ENCODE results near the gene DNAAF8. TPM values are rescaled to one million over a fixed set of nuclear protein-coding genes. Genes with fewer than 3 reads are reported as not detected.
A peak's percentile ranks its signal among the peaks of the same experiment; 100 is the strongest.

Gene DNAAF8
- total RNA-seq, 2 experiments from 2014 or later: 0.10 to 0.62 TPM

DNA sequence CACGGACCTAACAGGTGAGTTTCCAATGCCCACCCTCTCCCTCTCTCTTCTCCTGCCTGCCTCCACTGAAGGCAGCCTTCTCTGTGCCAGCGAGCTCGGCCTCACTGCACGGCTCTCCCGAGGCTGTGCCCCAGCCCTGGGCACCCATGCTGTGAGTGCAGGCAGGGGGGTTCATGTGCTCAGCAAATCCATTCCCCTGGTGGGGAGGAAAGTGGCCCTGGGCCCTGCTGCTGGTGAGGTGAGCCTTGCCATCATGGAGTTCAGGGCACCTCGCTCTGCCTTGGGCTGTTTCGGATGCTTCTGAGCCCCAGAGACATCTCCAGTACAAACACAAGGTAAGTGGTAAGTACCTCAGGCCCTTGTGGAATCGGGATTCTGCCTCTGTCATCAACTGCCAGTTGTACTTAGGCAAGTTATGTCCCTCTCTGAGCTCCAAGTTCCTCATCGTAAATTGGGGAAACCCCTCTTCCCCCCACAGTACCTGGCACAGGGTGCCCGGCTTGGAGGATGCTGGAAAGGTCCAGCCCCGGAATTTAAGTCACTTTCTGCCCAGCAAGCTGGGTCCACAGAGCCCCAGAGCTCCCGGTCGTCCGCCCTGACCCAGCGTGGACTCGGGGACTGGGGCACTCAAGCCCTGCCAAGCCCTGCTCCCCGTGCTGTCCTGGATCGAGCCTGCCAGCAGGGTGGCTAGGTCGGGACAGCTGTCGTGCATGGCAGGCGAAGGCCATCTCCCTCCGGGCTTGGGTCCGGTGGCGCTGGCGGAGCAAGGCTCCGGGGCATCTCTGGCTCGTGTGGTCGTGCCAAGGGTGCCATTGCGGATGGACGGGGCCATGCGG lies 41.7 kb upstream of the DNAAF8 start:
- no peaks in the 10 kb centered on the region for H3K27me3 Mint-ChIP-seq
- peak overlapping the region; percentile 77 for H3K4me3 Mint-ChIP-seq
- H3K27ac Mint-ChIP-seq: peak overlapping the region; percentile 78
- peaks cover 17% of the 10 kb centered on the region for H3K4me1 Mint-ChIP-seq
- no peaks in the 10 kb centered on the region for H3K9me3 Mint-ChIP-seq
- no peaks in the 10 kb centered on the region for H3K36me3 Mint-ChIP-seq
- DNase-seq: no peak

DNA sequence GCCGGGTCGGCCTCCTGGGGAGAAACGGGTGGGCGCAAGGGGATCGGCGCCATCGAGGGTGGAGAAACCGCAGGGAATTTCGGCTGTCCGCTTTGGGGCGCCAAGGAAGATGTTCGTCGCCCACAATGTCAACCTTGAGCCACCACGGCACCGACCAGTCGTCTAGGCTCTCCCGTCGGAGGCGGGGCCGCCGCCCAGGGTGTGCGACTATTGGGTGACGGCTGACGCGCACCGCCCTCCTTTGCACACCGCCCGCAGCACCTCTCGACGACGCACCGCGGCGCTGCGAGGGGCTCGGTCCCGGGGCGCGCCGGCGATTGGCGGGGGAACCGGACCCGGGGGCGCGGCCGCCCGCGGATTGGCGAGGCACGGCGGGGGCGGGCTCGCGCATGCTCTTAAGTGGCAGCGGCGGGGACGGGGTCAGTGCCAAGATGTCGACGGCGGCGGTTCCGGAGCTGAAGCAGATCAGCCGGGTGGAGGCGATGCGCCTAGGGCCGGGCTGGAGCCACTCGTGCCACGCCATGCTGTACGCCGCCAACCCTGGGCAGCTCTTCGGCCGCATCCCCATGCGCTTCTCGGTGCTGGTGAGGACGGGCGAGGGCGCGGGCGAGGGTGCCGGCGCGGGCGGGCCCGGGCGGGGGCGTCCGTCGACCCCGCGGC lies 40.9 kb upstream of the DNAAF8 start, which contains the start of gene NUDT16L1:
Gene NUDT16L1, plus strand, starts transcription at position 267 of the 660 bp plus-strand sequence. Its CDS starts 165 bp downstream, at position 432.
- peak; percentile 100 for DNase-seq
- no peaks in the 10 kb centered on the region for H3K36me3 Mint-ChIP-seq
- peaks cover 17% of the 10 kb centered on the region for H3K4me1 Mint-ChIP-seq
- no peaks in the 10 kb centered on the region for H3K27me3 Mint-ChIP-seq
- H3K9me3 Mint-ChIP-seq: no peaks in the 10 kb centered on the region
- H3K4me3 Mint-ChIP-seq: peak within 1 kb of the TSS; percentile 82
- H3K27ac Mint-ChIP-seq: peak within 1 kb of the TSS; percentile 78

DNA sequence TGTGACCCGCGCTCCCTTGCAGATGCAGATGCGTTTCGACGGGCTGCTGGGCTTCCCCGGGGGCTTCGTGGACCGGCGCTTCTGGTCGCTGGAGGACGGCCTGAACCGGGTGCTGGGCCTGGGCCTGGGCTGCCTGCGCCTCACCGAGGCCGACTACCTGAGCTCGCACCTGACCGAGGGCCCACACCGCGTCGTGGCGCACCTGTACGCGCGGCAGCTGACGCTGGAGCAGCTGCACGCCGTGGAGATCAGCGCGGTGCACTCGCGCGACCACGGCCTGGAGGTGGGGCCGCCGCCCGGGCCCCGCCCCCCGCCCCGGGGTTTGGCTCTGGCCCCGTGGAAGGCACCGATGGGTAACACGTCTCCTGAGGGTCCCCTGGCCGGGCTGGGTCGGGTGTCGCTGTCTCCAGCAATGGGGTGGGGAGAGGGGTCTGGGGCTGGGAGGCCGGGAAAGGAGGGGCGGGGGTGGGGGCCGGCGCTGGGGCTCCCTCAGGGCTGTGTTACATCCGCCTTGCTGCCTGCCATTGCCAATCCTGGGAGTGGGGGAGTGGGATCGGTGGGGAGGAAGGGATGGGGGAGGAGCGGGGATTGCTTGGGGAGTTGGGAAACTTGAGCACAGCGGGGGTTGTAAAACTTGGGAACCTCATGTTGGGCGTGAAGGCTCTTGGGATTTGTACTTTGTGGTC lies 40.2 kb upstream of the DNAAF8 start:
- Mint-ChIP-seq H3K27me3 (no peaks in the 10 kb centered on the region), H3K4me1 (peaks cover 17% of the 10 kb centered on the region), H3K27ac (peak overlapping the region; percentile 68), H3K9me3 (no peaks in the 10 kb centered on the region), H3K4me3 (peak overlapping the region; percentile 75), H3K36me3 (no peaks in the 10 kb centered on the region)
- DNase-seq: peak; percentile 41

DNA sequence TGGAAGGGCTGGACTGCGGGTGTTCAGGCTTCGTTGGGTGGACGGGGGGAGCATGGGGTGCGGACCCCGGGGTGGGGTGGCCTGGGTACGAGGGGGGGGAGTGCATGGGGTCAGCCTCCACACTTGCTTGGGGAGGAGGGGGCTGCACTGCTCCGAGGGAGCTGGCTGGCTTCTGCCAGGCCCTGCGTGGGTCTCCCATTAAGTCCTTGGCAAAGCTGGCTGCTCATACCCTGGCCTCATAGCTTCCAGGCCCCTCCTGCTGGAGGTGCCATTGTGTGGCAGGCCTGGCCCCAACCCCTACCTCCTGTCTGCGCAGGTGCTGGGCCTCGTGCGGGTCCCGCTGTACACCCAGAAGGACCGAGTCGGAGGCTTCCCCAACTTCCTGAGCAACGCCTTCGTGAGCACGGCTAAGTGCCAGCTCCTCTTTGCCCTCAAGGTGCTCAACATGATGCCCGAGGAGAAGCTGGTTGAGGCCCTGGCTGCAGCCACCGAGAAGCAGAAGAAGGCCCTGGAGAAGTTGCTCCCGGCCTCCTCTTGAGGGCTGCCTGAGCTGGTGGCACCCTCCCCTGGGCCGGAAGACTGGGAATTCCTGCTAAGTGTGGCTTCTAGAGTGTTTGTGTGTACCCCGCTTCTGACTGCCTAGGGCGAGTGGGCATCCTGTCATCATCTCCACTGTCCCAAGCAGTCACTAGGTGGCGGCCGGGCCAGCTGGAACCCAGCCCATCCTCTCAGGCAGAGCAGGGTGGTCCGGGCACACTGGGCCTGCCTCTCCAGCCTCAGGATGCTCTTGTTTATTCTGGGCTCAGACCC lies 39.5 kb upstream of the DNAAF8 start:
- DNase-seq: no peak
- Mint-ChIP-seq H3K4me1 (peaks cover 22% of the 10 kb centered on the region), H3K9me3 (no peaks in the 10 kb centered on the region), H3K27me3 (no peaks in the 10 kb centered on the region), H3K27ac (peak overlapping the region; percentile 68), H3K4me3 (peak overlapping the region; percentile 75), H3K36me3 (peaks cover 6% of the 10 kb centered on the region)

DNA sequence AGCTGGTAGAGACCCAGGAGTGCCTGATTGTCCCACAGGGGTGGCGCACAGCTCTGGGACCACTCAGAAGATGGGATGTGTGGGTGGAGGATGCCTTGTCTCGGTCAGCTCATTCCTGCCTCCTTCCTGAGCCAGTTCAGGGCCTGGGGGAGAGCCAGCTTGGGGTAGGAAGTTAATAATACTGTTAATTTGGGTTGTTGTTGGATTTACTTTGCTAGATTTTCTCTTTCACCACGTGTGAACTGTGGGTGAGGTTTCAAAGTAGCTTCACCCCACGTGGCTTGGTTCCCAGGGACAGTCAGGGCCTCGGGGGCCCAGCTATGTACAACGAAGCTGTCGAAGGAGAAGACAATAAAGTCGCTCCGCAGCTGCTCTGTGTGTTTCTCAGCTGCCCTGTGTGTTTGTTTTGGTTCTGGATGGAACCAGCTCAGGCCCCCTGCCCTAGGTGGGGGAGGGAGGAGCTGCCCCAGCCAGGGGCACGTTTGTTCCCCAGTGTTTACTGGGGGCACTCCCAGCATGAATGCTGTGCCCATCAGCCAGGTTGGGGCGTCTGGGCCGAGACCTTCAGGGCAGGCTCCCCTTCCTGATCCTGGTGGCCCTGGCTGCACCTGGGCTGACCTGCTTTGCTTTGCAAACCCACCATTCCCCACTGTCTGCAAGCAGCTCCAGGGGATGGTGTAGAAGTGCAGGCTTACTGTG lies 38.7 kb upstream of the DNAAF8 start:
- peaks cover 7% of the 10 kb centered on the region for H3K36me3 Mint-ChIP-seq
- peak overlapping the region; percentile 48 for H3K27ac Mint-ChIP-seq
- peak overlapping the region; percentile 75 for H3K4me3 Mint-ChIP-seq
- peaks cover 28% of the 10 kb centered on the region for H3K4me1 Mint-ChIP-seq
- DNase-seq: no peak
- H3K27me3 Mint-ChIP-seq: no peaks in the 10 kb centered on the region
- no peaks in the 10 kb centered on the region for H3K9me3 Mint-ChIP-seq

DNA sequence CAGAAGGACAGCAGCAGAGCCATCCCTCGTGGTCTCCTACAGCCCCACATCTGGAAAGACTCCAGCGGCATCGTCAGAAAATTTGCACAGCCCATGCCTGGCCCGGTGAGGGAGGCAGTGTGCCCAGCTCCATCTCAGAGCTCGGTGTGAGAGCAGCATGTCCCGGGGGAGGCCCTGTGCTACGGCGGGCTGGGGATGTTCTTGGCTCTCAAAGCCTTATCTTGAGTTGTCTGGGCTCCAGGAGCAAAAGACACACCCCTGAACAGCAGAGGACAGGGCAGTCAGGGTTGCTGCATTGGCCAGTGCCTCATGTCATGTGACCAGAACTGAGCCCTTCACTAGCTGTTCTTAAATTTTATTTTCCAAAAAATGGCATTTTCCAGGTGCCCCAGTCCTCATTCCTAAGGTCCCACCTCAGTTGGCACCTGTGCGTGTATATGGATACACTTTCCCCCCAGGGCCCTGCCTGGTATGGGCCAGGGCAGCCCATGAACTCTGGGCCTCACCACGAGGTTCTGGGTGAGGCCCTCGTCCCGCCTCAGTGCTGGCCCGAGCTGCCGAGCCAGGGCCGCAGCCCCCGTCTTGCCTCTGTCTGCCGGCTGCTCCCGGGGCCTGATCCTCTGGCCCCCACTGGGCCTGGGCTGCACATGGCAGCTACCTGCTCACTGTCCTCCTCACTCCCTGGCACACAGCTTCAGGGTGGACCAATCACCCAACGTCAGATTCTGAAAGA lies 38.0 kb upstream of the DNAAF8 start:
- DNase-seq: no peak
- peaks cover 30% of the 10 kb centered on the region for H3K4me1 Mint-ChIP-seq
- no peaks in the 10 kb centered on the region for H3K9me3 Mint-ChIP-seq
- no peaks in the 10 kb centered on the region for H3K27me3 Mint-ChIP-seq
- H3K4me3 Mint-ChIP-seq: no peak overlapping the region
- peaks cover 7% of the 10 kb centered on the region for H3K36me3 Mint-ChIP-seq
- H3K27ac Mint-ChIP-seq: no peak overlapping the region

DNA sequence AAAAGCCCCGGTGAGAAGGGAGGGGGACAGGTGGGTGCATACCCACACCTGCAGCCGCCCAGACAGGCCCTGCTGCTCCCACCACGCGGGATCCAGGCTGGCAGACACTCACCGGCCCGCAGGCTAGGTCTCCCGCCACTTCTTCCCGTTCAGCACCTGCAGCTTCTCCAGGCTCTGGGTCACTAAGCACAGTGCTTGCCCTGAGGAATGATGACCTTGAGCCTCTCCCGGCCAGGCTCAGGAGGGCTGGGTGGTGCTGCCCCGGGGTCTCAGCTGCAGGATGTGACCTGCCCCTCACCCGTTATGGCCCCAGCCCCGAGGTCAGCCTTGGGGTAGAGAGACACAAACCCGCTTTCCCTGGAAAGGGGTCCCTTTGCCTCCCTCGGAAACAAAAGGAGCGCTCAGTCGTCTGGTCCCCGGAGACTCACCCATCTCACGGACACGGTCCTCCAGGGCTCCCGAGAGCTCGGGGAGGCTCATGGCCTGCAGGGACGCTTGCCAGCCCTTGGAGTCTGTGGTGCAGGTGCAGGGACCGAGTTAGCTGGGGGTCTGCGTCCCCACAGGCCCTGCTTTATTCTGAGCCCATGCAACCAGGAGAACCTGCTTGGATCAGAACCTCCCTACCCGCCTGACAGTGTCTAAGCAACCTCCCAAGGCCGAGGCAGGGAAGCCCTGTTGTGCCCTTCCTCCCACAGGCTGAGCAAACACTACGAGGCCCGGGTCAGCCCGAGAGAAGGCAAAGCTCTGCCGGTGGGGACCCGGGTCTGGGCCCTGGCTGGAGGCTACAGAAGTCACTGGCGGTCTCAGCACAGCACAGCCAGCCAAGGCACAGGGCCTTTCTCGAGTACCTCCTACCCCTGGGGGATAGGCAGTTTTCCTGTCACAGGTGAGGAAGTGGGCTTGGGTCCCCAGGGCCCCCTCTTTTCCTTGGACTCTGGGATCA lies 37.2 kb upstream of the DNAAF8 start:
- Mint-ChIP-seq H3K4me1 (peaks cover 30% of the 10 kb centered on the region), H3K27me3 (no peaks in the 10 kb centered on the region), H3K9me3 (no peaks in the 10 kb centered on the region), H3K4me3 (no peak overlapping the region), H3K36me3 (peaks cover 7% of the 10 kb centered on the region), H3K27ac (no peak overlapping the region)
- DNase-seq: no peak

DNA sequence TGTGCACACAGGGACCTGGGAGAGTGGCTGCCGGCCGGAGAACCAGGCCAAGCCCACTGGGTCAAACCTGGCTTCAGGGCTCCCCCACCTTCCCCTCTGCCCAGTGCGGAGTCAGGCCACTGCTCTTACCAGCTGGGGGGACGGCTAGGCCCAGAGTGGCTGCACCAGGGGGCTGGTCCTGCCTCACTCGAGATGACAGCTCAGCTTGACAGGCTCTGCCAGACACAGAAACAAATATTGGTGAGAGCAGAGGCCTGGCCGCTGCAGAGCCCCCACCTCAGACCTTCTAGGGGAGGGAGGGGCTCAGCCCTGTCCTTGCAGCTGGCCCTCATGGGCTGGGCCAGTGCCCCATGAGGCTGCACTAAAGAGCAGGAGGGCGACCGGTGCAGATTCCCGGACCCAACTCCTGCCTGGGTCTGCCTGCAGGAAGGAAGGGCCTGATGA lies 36.5 kb upstream of the DNAAF8 start:
- Mint-ChIP-seq H3K27ac (no peak overlapping the region), H3K4me1 (peaks cover 25% of the 10 kb centered on the region), H3K4me3 (no peak overlapping the region), H3K36me3 (peaks cover 7% of the 10 kb centered on the region), H3K9me3 (no peaks in the 10 kb centered on the region), H3K27me3 (no peaks in the 10 kb centered on the region)
- no peak for DNase-seq

DNA sequence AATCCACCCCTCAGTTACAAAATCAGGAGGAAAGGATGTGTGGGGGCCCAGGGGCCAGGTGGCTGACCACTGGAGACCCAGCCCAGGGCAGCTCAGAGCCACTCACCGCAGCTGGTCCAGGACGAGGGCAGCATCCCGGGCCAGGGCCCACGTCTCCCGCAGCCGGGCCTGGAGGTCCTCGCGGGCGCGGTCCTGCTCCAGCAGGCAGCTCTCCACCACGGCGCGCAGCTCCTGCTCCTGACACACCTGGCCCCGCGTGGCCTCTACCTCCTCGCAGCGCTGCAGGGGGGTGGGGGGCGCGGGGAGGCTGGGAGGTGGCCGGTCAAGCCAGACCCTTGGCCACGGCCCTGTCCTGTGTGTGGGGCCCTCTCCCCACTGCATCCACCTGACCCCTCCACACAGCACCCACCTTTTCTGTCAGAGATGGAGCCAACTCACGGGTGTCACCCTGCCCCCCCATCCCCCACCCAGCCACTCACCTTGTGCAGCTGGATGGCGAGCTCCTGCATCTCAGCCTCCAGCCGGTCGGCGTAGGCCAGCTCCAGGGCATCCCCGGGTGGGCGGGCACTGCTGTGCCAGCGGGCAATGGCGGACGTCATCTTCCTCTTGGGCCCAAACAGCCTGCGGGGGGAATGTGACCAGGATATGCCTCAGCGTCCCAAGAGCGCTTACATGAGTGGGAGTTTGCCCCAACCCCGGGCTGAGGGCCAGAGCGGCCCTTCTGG lies 35.9 kb upstream of the DNAAF8 start:
- H3K4me1 Mint-ChIP-seq: peaks cover 25% of the 10 kb centered on the region
- H3K9me3 Mint-ChIP-seq: no peaks in the 10 kb centered on the region
- no peak overlapping the region for H3K27ac Mint-ChIP-seq
- H3K27me3 Mint-ChIP-seq: no peaks in the 10 kb centered on the region
- peaks cover 7% of the 10 kb centered on the region for H3K36me3 Mint-ChIP-seq
- no peak for DNase-seq
- no peak overlapping the region for H3K4me3 Mint-ChIP-seq

DNA sequence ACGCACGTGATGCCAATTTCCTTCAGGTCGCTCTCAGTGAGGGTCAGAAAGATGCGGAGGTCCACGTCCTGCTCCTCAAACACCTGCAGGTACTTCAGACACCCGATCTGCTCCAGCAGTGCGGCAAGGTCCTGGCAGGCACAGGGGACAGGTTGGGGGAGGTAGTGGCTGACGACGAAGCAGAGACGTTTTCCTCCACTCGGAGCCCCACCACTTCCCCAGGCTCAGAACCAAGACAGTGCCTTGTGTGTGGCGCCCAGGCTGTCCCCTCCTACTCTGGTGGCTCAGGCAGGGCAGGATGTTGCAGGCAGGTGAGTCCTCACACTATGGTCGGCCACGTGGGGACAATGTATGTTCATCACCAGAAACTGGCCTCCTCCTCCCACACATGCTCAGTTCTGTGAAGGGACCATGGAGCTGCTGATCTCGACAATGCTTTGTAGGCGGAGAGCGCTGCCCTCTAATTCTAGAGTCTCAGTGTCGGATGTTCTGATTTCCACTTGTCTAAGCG lies 35.2 kb upstream of the DNAAF8 start:
- peaks cover 25% of the 10 kb centered on the region for H3K4me1 Mint-ChIP-seq
- no peak for DNase-seq
- no peak overlapping the region for H3K27ac Mint-ChIP-seq
- H3K27me3 Mint-ChIP-seq: no peaks in the 10 kb centered on the region
- no peak overlapping the region for H3K4me3 Mint-ChIP-seq
- no peaks in the 10 kb centered on the region for H3K9me3 Mint-ChIP-seq
- peaks cover 7% of the 10 kb centered on the region for H3K36me3 Mint-ChIP-seq

DNA sequence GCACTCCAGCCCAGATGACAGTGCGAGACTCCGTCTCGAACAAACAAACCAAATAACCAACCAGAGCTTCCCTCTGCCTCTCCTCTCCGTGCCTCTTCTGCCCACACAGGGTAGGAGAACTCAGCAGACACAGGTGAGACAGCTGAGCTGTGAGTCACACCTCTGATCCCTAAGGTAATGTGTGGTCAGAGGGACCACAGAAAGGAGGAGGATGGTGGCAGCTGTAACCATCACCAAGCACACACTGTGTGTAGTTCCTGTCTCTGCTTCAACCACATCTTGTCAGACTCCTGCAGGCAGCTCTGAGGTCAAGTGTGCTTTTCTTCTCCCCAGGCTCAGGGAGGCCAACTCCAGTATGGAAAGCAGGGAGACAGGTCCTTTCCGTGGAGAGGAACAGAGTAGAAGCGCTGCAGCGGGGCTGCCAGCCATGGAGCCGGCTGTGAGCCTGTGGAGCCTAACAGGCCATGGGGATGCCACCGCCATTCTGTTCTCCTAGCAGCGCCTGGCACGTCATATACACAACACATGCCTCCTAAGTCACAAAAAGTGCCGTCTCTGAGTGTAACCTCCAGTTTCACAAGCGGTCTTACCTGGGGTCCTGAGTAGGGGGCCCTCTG lies 33.8 kb upstream of the DNAAF8 start:
- peaks cover 14% of the 10 kb centered on the region for H3K4me1 Mint-ChIP-seq
- H3K27me3 Mint-ChIP-seq: no peaks in the 10 kb centered on the region
- H3K9me3 Mint-ChIP-seq: no peaks in the 10 kb centered on the region
- H3K4me3 Mint-ChIP-seq: no peak overlapping the region
- peaks cover 7% of the 10 kb centered on the region for H3K36me3 Mint-ChIP-seq
- peak; percentile 65 for DNase-seq
- no peak overlapping the region for H3K27ac Mint-ChIP-seq
